ENCODE data around the gene BRAF.

The BRAF gene

DNA sequence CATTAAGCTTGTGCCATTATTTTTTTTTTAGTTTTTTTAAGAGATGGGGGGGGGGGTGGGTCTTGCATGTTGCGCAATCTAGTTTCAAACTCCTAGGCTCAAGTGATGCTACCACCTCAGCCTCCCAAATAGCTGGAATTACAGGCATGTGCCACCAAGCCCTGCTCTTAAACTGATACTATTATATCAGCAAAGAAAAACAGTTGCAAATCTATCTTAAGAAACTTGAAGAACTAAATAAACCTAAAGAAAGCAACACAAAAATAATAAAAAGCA lies 47.5 kb downstream of the BRAF start:
- H3K4me3 ChIP-seq (ENCODE audit: low read depth, low read length): no peak overlapping the region
- DNase-seq (ENCODE audit: low read depth): no peak
- TF ChIP-seq, protein P1, sequence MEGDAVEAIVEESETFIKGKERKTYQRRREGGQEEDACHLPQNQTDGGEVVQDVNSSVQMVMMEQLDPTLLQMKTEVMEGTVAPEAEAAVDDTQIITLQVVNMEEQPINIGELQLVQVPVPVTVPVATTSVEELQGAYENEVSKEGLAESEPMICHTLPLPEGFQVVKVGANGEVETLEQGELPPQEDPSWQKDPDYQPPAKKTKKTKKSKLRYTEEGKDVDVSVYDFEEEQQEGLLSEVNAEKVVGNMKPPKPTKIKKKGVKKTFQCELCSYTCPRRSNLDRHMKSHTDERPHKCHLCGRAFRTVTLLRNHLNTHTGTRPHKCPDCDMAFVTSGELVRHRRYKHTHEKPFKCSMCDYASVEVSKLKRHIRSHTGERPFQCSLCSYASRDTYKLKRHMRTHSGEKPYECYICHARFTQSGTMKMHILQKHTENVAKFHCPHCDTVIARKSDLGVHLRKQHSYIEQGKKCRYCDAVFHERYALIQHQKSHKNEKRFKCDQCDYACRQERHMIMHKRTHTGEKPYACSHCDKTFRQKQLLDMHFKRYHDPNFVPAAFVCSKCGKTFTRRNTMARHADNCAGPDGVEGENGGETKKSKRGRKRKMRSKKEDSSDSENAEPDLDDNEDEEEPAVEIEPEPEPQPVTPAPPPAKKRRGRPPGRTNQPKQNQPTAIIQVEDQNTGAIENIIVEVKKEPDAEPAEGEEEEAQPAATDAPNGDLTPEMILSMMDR (IDR thresholded peaks at IDR 0.05; ENCODE audit: low read depth, low read length, missing control alignments): no peak
- in situ Hi-C loops (cut with HindIII; ENCODE audit: low sequenced_read_pairs): no loop called here

DNA sequence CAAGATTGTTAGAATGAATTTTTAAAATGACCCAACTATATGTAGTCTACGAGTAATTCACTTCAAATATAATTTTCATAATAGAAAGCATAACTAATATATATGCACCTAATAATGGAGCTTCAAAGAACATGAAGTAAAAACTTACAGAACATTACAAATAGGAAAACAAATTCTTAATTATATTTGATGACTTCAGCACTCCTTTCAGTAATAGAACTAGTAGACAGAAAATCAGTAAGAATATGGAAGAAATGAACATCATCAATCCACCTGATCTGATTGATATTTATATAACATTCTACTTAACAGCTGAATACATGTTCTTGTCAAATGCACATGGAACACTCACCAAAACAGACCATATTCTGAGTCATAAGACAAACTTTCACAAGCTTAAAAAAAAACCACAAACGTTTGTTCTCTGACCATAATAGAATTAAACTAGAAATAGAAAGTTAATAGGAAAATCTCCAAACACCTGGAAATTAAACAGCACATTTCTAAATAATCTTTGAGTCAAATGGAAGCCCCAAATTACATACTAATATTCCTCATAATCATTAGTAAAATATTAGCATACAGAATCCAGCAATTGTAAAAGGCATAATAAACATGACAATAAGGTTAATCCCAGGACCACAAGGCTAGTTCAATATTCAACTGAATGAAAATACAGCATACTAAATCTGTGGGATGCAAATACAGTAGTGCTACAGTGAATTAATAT lies 48.0 kb downstream of the BRAF start:
- TF ChIP-seq, protein P1 (IDR thresholded peaks at IDR 0.05; ENCODE audit: low read depth, low read length, missing control alignments): no peak
- DNase-seq (ENCODE audit: low read depth): peak; percentile 66
- in situ Hi-C loops (cut with HindIII; ENCODE audit: low sequenced_read_pairs): no loop called here

DNA sequence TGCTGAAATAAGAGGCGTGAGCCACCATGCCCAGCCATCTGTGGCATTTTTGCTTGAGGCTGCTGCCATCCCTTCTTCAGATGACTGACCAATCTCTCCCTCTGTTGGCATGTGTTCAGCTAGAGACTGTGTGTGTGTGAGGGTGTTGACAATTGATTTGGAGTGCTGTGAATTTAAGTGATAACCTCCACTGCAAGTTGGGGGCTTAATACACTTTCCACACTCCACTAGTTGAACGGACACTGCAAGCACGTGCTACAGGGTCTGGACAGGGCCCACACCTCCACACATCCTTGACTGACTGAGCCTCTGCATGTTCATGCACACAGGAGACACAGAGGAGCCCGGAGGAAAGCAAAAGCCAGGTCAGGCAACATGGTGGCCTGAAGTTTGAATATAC lies 51.3 kb downstream of the BRAF start:
- TF ChIP-seq, protein P1 (IDR thresholded peaks at IDR 0.05; ENCODE audit: low read depth, low read length, missing control alignments): no peak
- in situ Hi-C loops (cut with HindIII; ENCODE audit: low sequenced_read_pairs): no loop called here
- no peak overlapping the region for H3K4me3 ChIP-seq (ENCODE audit: low read depth, low read length)
- no peak for DNase-seq (ENCODE audit: low read depth)

More for the DNA sequence above, 48.0 kb downstream of the BRAF start:
- no peak overlapping the region for H3K4me3 ChIP-seq (ENCODE audit: low read depth, low read length)

DNA sequence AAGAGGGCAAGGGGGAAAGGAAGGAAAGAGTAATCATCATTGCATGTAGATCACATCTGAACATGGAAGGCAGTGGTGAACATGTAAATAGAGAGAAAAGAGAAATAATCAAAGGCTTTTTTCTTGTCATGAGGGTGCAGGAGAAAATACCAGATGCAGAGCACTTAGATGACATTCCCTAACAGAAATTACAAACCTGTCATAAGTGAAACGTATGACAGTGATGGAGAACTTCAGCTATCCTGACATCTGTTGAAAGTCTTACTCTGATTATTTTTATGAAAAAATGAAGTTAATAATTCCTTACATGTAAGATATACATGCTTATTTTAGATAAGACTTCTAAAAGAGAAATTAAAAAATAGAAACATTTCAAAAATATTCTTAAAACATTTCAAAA lies 54.7 kb downstream of the BRAF start:
- no peak for DNase-seq (ENCODE audit: low read depth)
- in situ Hi-C loops (cut with HindIII; ENCODE audit: low sequenced_read_pairs): no loop called here
- H3K4me3 ChIP-seq (ENCODE audit: low read depth, low read length): no peak overlapping the region
- TF ChIP-seq, protein P1 (IDR thresholded peaks at IDR 0.05; ENCODE audit: low read depth, low read length, missing control alignments): no peak

DNA sequence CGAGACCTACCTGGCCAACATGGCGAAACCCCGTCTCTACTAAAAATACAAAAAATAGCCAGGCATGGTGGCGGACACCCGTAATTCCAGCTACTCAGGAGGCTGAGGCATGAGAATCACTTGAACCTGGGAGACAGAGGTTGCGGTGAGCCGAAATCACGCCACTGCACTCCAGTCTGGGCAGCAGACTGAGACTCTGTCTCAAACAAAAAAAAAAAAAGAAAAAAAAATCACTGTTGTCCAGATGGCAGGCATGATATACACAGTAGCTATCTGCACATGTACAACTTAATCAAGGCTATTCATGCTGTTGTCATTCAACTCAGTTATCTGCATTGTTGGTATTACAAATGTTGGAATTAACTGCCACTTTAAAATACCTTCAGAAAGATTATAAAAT lies 55.3 kb downstream of the BRAF start:
- no peak for DNase-seq (ENCODE audit: low read depth)
- no peak overlapping the region for H3K4me3 ChIP-seq (ENCODE audit: low read depth, low read length)
- TF ChIP-seq, protein P1 (IDR thresholded peaks at IDR 0.05; ENCODE audit: low read depth, low read length, missing control alignments): no peak

DNA sequence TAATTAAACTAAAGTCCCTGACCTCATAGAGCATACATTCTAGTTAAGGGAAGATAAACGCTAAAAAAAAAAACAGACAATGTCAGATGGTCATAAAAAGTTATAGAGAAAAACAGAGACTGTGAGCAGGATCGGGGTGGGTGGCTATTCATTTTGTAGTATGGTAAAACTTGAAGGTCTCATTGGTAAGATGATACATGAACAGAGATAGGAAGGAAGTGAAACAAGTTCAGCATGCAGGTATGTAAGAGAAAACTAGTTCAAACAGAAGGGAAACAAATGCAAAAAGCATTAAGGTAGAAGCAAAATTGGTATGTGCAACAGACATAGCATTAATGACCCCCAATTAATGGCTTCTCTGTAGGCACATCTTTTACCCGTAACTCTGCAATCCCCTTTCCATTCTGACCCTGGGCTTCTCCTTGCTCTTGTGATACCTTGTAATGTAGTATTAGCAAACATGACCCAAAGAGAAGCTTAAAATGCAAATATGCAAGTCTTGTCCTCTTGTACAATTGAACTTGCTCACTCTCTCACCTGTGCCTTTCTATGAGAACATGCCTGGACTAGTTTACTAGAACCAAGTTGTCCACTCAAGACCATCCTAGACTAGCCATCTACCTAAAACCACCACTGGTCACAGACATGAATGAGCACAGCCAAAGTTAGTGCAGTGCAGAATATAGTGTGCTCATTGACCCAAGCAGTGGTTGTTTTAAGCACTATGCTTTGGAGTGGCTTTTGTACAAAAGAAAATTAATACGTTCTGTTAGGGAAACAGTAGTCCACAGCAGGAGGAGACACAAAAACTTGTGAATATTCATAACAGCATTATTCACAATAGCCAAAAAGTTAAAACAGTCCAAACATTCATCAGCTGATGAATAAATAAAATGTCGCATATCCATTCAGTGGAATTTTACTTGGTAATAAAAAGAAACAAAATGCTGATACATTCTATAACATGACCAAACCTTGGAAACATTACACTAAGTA lies 57.0 kb downstream of the BRAF start:
- TF ChIP-seq, protein P1 (IDR thresholded peaks at IDR 0.05; ENCODE audit: low read depth, low read length, missing control alignments): no peak
- H3K4me3 ChIP-seq (ENCODE audit: low read depth, low read length): no peak overlapping the region
- no peak for DNase-seq (ENCODE audit: low read depth)
- in situ Hi-C loops (cut with HindIII; ENCODE audit: low sequenced_read_pairs): no loop called here

More for the DNA sequence above, 55.3 kb downstream of the BRAF start:
- in situ Hi-C loops (cut with HindIII; ENCODE audit: low sequenced_read_pairs): no loop called here
